Nephron (organoid): ENCODE results near the gene PAPPA2.

Source experiments
- H3K27ac Mint-ChIP-seq, 3 experiments: 2 replicates each; pipeline ENCODE4 v1.8.0; 2020; ENCODE audit warnings: mixed read lengths in 3 of 3, mild to moderate bottlenecking in 2 of 3, moderate library complexity in 1 of 3
- H3K27me3 Mint-ChIP-seq: 2 replicates; pipeline ENCODE4 v1.8.0; 2021; ENCODE audit warnings: low read depth, mild to moderate bottlenecking, moderate library complexity, mixed read lengths
- H3K36me3 Mint-ChIP-seq: 2 replicates; pipeline ENCODE4 v1.8.0; 2020; ENCODE audit warnings: low read depth, mixed read lengths
- H3K4me1 Mint-ChIP-seq: 2 replicates; pipeline ENCODE4 v1.8.0; 2020; ENCODE audit warnings: mixed read lengths
- H3K4me3 Mint-ChIP-seq, 3 experiments: 2 replicates each; pipeline ENCODE4 v1.8.0; 2020; ENCODE audit warnings: mild to moderate bottlenecking in 3 of 3, mixed read lengths in 3 of 3, moderate library complexity in 2 of 3
- H3K9me3 Mint-ChIP-seq: 2 replicates; pipeline ENCODE4 v1.8.0; 2020; ENCODE audit warnings: mixed read lengths
- CTCF ChIP-seq, 3 experiments: fragments of 200-600 bp; sonication (generic); IDR thresholded peaks; one replicate each; pipeline ENCODE4 v1.5.0; 2021; ENCODE audit warnings: antibody characterized with exemption in 3 of 3; ENCODE audit not compliant: unreplicated experiment in 3 of 3

The PAPPA2 gene

DNA sequence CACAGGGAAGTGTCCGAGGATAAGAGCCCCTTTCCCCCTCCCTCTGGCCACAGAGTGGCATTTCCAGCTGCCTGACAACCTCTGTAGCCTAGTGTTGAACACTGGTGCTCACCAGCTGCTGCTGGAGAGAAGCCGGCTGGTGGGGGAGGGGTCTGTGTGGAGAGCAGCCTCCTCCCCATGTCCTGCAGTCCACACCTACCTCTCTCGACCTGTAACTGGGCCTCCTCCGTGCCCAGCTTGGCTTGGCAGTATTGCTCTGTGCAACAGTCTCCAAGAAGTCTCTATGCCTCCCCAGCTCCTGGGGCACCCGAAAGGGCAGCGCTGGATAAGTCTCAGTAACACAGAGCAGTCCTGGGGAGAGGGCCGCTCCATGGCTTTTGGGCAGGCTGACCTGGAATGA lies 17.0 kb downstream of the PAPPA2 start:
- no peak overlapping the region for H3K27ac Mint-ChIP-seq
- H3K36me3 Mint-ChIP-seq = no peaks in the 10 kb centered on the region
- no peaks in the 10 kb centered on the region for H3K27me3 Mint-ChIP-seq
- no peak overlapping the region for H3K4me3 Mint-ChIP-seq
- H3K9me3 Mint-ChIP-seq = no peaks in the 10 kb centered on the region
- H3K4me1 Mint-ChIP-seq = no peaks in the 10 kb centered on the region
- TF ChIP-seq CTCF (IDR thresholded peaks at IDR 0.05; ENCODE audit: unreplicated experiment in 3 of 3) = no peak

GRCh38 chr1:176480750-176481149 lies 17.8 kb downstream of the PAPPA2 start:
- no peaks in the 10 kb centered on the region for H3K4me1 Mint-ChIP-seq
- H3K9me3 Mint-ChIP-seq = no peaks in the 10 kb centered on the region
- no peaks in the 10 kb centered on the region for H3K36me3 Mint-ChIP-seq
- no peak overlapping the region for H3K27ac Mint-ChIP-seq
- H3K27me3 Mint-ChIP-seq = no peaks in the 10 kb centered on the region
- H3K4me3 Mint-ChIP-seq = no peak overlapping the region
- TF ChIP-seq CTCF (IDR thresholded peaks at IDR 0.05; ENCODE audit: unreplicated experiment in 3 of 3) = no peak

DNA sequence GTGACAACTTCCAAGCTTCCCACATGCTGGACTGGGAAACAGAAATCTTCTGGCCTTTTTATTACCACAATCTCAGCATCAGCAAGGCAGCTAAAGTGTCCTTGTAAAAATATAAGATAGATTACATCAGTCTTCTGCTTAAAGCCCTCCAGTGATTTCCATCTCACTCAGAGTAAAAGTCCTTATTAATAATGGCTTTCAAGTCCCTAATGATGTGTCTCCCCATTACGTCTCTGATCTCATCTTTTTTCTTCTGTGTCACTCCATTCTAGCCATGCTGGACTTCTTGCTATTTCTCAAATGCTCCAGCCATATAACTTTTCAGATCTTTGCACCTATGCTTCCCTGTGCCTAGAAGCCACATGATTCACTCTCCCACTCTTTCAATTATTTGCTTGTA lies 22.1 kb downstream of the PAPPA2 start:
- Mint-ChIP-seq H3K4me1 (no peaks in the 10 kb centered on the region), H3K27me3 (no peaks in the 10 kb centered on the region), H3K9me3 (no peaks in the 10 kb centered on the region), H3K4me3 (no peak overlapping the region), H3K36me3 (no peaks in the 10 kb centered on the region), H3K27ac (no peak overlapping the region)
- no peak for TF ChIP-seq CTCF (IDR thresholded peaks at IDR 0.05; ENCODE audit: unreplicated experiment in 3 of 3)

DNA sequence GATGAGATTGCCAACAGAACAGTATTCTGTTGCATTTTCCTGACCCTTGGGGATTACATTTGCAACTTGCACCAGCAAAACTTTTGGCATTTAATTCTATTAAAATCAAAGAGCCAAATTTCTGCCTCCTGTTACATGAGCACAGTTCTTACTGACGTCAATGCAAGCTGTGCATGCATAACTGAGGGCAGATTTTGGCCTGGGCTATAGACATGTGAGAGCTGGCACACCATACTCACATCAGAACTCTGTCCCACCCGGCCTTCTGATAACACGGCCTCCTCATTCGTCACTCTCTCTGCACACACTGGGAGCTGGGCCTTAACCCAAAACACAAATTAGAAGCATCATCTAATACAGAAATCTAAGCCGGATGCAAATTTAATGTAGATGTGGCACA lies 31.5 kb downstream of the PAPPA2 start:
- Mint-ChIP-seq H3K9me3 (no peaks in the 10 kb centered on the region), H3K27ac (peak overlapping the region in 1 of 3 experiments; percentile 60), H3K27me3 (no peaks in the 10 kb centered on the region), H3K36me3 (no peaks in the 10 kb centered on the region), H3K4me1 (peaks cover 16% of the 10 kb centered on the region), H3K4me3 (no peak overlapping the region)
- TF ChIP-seq CTCF (IDR thresholded peaks at IDR 0.05; ENCODE audit: unreplicated experiment in 3 of 3) = no peak

- H3K9me3 Mint-ChIP-seq = no peaks in the 10 kb centered on the region
- no peak overlapping the region for H3K4me3 Mint-ChIP-seq
- no peaks in the 10 kb centered on the region for H3K27me3 Mint-ChIP-seq
- H3K4me1 Mint-ChIP-seq = peaks cover 3% of the 10 kb centered on the region
- TF ChIP-seq CTCF (IDR thresholded peaks at IDR 0.05; ENCODE audit: unreplicated experiment in 3 of 3) = no peak
- no peak overlapping the region for H3K27ac Mint-ChIP-seq
- H3K36me3 Mint-ChIP-seq = no peaks in the 10 kb centered on the region
Measured at GRCh38 chr1:176499671-176500070, 36.7 kb downstream of the PAPPA2 start.

DNA sequence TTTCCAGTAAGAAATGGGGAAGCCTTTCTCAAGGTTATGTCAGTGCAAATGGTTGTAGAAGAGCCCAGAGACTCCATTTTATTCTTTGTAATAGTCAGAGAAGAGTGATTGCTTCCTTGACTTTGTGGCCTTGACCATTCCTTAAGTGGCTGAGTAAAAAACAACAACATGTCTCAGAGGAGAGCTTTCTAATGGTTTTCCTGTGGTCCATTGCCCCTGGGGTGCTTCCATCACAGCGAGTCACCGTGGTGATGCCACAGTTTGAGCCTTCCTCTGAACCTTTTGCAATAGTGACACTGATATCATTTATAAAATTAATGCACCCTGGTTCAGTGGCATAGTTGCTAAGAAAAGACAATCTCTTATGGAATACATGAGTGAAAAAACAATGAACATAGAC lies 38.6 kb downstream of the PAPPA2 start:
- Mint-ChIP-seq H3K36me3 (no peaks in the 10 kb centered on the region), H3K4me1 (no peaks in the 10 kb centered on the region), H3K9me3 (no peaks in the 10 kb centered on the region), H3K27ac (no peak overlapping the region), H3K27me3 (no peaks in the 10 kb centered on the region), H3K4me3 (no peak overlapping the region)
- no peak for TF ChIP-seq CTCF (IDR thresholded peaks at IDR 0.05; ENCODE audit: unreplicated experiment in 3 of 3)
